SK-N-MC (cell line): Measurements from ENCODE around the gene ERFE.

Source experiments
- DNase-seq: peaks from one replicate; pipeline ENCODE4 v3.0.0-alpha.2; 2011; ENCODE audit warnings: low read depth, low spot score
- H3K27ac ChIP-seq: fragments of 200-600 bp; sonication (generic); 2 replicates; pipeline ENCODE4 v1.5.1; 2016; ENCODE audit warnings: mixed run types
- H3K36me3 ChIP-seq: fragments of 200-600 bp; sonication (generic); 2 replicates; pipeline ENCODE4 v1.6.1; 2017; ENCODE audit warnings: antibody characterized with exemption, low read length, mixed read lengths; ENCODE audit not compliant: insufficient read depth
- H3K4me3 ChIP-seq: fragments of 200-600 bp; sonication (generic); 2 replicates; pipeline ENCODE4 v1.5.1; 2016
- H3K9ac ChIP-seq: fragments of 200-600 bp; sonication (generic); 2 replicates; pipeline ENCODE4 v1.8.0; 2017; ENCODE audit warnings: mixed run types, mixed read lengths; ENCODE audit not compliant: insufficient read length
- H3K9me3 ChIP-seq: fragments of 200-600 bp; sonication (generic); 2 replicates; pipeline ENCODE4 v1.6.1; 2017; ENCODE audit warnings: low read depth, mild to moderate bottlenecking, antibody characterized with exemption, low read length, moderate library complexity, mixed read lengths
- EZH2 ChIP-seq: fragments of 200-600 bp; sonication (generic); IDR thresholded peaks from one replicate; pipeline ENCODE4 v1.6.1; 2017; ENCODE audit warnings: antibody characterized with exemption
- FOXP2 ChIP-seq: optimal IDR thresholded peaks from 2 replicates; pipeline ENCODE3; 2011; ENCODE audit warnings: mild to moderate bottlenecking, moderate library complexity; ENCODE audit not compliant: insufficient read depth; ENCODE audit errors: extremely low read length, control extremely low read depth
- POLR2AphosphoS5 ChIP-seq: IDR thresholded peaks from 2 replicates; pipeline ENCODE4 v1.6.1; 2012; ENCODE audit warnings: mild to moderate bottlenecking, low read depth, low read length, borderline replicate concordance

Gene ERFE

DNA sequence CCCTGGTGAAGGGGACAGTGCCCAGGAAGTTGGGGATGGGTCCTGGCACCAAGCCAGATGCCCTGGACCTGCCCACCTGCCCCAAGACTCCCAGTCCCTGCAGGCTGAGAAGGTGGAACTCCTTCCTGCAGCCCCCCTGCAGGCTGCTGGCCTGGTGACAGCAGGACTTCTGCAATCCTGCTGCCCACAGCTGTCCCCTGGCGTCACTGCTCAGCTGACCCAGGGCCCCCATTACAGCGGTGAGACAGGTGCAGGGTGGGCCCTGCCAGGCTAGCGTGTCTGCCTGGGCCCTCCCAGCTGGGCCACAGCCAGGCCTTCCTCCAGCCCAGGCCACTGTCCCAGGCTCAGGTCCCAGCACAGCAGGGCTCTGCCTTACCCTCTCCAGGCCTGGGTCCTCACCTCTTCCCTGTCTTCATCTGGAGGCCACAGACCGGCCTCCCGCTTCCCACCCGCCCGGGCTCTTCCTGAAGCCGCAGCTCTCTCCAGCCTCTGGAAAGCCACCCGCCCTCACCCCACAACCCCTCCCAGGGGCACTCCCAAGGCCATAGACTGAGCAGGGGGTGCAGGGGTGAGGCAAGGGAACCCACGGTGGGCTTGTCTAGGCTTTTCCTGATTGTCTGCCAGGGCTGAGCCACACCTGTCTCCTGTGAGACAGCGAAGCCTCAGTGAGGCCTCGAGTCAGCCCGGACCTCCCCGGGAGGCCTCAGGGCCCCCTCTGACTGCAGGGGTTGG, 8.8 kb upstream of the ERFE start:
- no peak for TF ChIP-seq FOXP2
- no peak for TF ChIP-seq POLR2AphosphoS5
- TF ChIP-seq EZH2: no peak
- Histone ChIP-seq H3K27ac (no peak overlapping the region), H3K9me3 (no peaks in the 10 kb centered on the region), H3K9ac (no peak overlapping the region), H3K4me3 (no peak overlapping the region), H3K36me3 (no peaks in the 10 kb centered on the region)
- DNase-seq: no peak

DNA sequence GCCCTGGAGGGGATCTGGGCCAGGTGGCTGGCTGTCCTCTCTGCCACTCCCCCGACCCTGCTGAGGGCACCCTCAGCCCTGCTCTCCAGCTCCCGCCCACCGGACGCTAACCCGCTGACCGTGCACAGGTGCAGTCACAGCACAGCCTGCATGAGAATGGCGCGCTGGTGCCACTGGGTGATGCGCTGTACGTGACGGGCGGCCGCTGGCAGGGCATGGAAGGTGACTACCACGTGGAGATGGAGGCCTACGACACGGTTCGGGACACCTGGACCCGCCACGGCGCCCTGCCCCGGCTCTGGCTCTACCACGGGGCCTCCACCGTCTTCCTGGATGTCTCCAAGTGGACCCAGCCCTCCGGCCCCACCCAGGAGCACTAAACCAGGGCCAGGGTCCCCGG, 8.1 kb upstream of the ERFE start:
- no peak overlapping the region for H3K27ac ChIP-seq
- H3K9ac ChIP-seq: no peak overlapping the region
- H3K9me3 ChIP-seq: no peaks in the 10 kb centered on the region
- DNase-seq: no peak
- H3K4me3 ChIP-seq: no peak overlapping the region
- TF ChIP-seq FOXP2 (no peak), EZH2 (no peak), POLR2AphosphoS5 (no peak)
- H3K36me3 ChIP-seq: no peaks in the 10 kb centered on the region

DNA sequence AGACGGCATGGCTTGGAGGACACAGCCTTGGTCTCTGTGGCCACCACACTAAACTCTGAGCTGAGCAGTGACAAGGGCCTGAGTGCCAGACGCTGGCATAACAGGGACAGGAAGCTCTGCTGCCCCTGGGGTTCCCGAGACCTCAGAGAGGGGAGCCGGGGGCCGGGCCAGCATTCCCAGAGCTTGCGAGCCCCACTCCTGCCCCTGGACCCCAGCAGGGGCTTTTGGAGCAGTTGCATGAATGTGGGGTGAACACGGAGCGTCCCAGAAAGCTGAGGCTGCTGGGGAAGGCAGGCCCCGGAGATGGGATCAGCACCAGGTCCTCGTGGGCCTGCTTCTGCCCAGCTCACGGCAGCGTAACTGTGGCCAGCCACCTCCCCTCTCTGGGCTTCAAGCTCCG, 7.6 kb upstream of the ERFE start:
- Histone ChIP-seq H3K4me3 (no peak overlapping the region), H3K9ac (no peak overlapping the region), H3K36me3 (no peaks in the 10 kb centered on the region), H3K27ac (0 out of 2 replicates have a peak overlapping the region, but pooled peaks have one; percentile 15), H3K9me3 (no peaks in the 10 kb centered on the region)
- no peak for TF ChIP-seq POLR2AphosphoS5
- TF ChIP-seq EZH2: no peak
- no peak for TF ChIP-seq FOXP2
- no peak for DNase-seq

DNA sequence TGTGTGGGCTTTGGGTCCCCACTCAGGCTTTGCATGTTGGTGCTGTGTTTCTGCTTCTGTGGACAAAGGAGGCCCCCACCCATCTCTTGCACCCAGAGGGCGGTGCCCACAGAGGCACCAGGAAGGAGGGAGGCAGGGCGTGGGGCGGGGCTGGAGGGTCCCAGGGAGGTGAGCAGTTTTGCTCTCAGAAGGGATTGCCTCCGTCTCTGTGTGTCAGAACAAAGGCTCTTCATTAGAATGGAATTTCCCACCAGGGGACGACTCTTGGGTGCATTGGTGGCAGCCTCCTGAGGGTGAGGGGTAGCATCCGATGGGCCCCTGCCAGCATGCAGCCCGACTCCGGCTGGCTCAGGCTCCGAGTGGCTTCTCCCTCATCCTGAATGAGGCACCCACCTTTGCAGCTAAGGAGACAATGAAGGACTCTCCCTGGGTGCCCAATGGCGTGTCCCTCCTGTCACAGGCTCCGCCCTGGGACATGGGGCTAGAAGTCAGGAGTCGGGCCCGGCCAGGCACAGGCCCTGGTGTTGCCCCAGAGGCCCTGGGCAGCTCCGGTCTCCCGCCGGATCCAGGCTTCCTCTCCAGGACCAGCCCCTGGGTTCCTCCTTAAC, 7.0 kb upstream of the ERFE start:
- Histone ChIP-seq H3K9ac (no peak overlapping the region), H3K4me3 (no peak overlapping the region), H3K9me3 (no peaks in the 10 kb centered on the region), H3K36me3 (no peaks in the 10 kb centered on the region), H3K27ac (no peak overlapping the region)
- TF ChIP-seq FOXP2 (no peak), EZH2 (no peak), POLR2AphosphoS5 (no peak)
- no peak for DNase-seq

DNA sequence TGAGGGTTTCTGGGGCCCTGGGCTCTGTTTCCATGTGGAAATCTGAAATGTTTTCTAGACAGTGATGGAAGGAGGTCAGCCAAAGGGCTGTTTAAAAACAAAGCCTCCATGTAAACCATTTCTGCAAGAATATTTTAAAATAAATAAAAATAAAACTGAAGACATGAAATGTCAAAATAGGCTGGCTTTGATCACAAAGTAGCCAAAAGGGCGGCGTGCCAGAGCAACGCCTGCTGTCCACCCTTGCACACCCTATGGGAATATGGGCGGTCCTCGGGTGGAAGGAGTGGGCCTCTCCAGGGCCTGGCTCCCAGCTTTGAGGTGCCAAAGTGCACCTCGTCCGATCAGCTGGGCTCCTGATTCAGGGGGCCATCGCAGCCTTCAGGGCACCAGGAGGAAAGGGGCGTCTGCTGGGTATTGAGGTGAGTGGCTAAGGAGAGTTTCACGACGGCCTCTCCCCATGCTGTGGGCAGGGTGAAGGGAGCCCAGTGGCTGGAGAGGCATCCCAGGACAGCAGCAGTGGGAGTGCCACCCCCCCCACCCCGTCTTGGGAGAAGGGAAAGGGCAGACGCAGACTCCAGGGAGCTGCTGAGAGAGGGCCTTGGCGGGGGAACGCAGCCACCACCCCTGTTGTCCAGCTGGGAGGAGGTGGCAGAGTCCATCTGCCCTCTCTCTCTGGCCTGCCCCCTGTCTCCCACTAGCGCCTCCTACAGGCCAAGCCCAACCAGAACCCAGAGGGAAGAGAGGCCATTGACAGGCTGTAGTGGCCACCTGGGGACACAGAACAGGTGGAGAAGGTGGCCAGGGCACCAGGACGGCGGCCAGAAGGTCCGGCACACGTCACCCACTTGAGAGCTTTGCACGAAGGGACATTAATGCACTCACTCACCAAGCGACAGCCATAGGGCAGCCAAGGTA, 5.7 kb upstream of the ERFE start:
- Histone ChIP-seq H3K9me3 (no peaks in the 10 kb centered on the region), H3K27ac (no peak overlapping the region), H3K4me3 (no peak overlapping the region), H3K36me3 (no peaks in the 10 kb centered on the region), H3K9ac (no peak overlapping the region)
- DNase-seq: no peak
- no peak for TF ChIP-seq EZH2
- no peak for TF ChIP-seq FOXP2
- no peak for TF ChIP-seq POLR2AphosphoS5

DNA sequence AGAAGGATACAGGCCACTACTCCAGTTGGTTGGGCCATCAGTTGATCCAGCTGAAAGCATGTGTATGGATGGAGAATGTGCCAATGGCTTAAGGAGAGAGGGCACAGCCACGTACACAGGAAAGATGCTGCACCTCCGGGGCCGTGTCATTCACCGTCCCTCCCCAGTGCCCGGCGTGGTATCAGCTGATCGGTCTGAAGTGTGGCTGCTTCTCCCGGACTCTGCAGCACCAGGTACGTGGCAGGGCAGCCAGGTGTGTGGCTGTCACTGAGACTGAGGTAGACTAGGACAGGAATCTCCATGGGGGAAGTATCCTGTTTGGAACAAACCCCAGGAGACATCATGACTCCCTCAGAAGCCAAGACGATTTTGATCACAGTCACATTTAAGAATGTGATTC, 4.2 kb upstream of the ERFE start:
- H3K27ac ChIP-seq: no peak overlapping the region
- H3K9ac ChIP-seq: no peak overlapping the region

DNA sequence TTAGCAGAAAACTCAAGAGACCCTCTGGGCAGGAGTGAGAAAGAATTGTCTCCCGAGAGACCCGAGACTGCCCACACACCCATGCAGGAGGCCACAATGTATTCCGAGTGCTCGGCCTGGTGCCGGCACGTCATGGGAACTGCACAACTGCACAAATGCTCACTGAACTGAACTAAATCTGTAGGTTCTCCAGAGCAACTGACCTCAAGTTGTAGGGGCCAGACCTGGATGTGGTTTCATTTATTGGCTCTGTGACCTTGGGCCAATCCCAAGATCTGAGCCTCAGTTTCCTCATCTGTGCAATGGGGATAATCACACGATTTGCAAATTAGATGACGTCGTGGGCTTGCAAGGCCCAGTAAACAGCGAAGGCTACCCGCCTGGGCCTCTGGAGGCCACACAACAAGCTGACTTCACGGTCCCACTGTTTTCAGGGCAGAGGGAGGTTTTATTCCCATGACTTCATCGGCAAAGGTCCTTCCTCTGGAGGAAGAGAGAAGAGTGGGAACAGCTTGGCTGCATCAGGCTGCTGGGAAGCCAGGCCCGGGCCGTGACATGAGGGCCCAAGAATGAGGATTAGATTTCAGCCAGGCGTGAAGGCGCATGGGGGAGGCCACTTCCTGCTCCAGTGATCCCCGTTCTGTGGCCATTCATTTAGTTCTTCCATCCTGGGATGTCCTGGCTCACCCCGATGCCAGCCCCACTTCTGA, 3.6 kb upstream of the ERFE start:
- DNase-seq: no peak
- H3K27ac ChIP-seq: no peak overlapping the region
- TF ChIP-seq POLR2AphosphoS5 (no peak), FOXP2 (no peak), EZH2 (no peak)
- no peaks in the 10 kb centered on the region for H3K9me3 ChIP-seq
- H3K9ac ChIP-seq: no peak overlapping the region
- no peak overlapping the region for H3K4me3 ChIP-seq
- no peaks in the 10 kb centered on the region for H3K36me3 ChIP-seq

More for the DNA sequence above, 4.2 kb upstream of the ERFE start:
- no peaks in the 10 kb centered on the region for H3K9me3 ChIP-seq
- DNase-seq: no peak
- no peak overlapping the region for H3K4me3 ChIP-seq
- TF ChIP-seq POLR2AphosphoS5: no peak
- no peak for TF ChIP-seq EZH2
- TF ChIP-seq FOXP2: no peak
- H3K36me3 ChIP-seq: no peaks in the 10 kb centered on the region
